HG02852 (cell line): ENCODE measurements around the gene CCDC177.

Experiments used
- ATAC-seq: cut with Tn5 transposase; IDR thresholded peaks from one replicate; pipeline ENCODE4 v1.9.1; 2021; ENCODE audit warnings: mild to moderate bottlenecking, moderate library complexity; ENCODE audit not compliant: unreplicated experiment

The CCDC177 gene

DNA sequence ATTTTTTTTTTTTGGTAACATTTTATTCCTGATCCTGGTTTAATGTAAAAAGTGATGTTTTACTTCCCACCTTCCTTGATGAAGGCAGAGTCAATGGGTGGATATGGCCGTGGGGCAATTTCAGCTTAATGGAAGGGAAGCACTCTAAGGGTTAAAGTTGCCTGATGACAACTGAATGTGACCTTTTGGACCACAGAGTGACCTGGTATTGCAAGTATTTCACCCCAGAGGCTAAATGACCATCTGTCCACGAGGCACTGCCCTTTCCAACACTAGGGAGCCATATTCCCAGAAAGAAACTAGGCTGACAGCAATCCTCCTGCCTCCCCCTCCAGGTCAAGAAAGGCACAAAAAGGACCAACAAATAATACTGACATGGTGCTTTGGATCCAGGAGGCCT, 4.8 kb downstream of the CCDC177 start:
- no peak for ATAC-seq

DNA sequence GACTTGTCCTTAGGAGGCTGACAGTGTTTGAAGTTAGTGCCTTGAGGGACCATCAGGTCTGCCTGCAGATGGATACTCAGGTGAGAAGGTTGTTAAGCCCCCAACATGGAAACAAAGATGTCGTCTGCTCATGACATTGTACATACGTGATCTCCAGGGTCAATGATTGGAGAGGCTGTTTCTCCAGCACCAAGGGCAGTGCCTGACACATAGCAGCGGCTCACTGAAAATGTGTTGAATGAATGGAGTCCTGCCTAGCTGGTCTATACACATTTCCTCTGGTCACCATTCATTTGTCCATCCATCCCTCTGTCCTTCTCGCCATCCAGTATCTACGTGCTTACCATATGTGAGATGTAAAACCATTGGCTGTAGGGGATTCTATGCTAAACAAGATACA, 7.1 kb downstream of the CCDC177 start:
- no peak for ATAC-seq

DNA sequence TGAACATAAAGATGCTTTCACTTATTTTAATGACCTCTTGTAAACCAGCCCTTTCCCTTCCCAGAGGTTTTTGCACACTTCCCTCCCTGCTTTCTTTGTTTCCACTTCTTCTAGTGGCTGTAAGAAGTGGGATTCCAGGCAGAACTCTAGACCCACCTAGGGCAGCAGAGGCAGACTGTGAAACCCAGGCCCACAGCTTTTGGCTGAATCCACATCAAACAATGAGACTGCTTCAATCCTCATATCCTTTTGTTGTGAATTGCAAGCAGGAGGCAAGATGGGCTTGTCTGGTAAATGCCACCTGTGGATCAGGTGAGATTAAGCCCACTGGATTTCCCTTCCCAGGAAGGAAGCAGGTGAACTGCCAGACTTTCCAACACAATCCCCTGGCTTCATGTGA, 12.8 kb downstream of the CCDC177 start:
- no peak for ATAC-seq

DNA sequence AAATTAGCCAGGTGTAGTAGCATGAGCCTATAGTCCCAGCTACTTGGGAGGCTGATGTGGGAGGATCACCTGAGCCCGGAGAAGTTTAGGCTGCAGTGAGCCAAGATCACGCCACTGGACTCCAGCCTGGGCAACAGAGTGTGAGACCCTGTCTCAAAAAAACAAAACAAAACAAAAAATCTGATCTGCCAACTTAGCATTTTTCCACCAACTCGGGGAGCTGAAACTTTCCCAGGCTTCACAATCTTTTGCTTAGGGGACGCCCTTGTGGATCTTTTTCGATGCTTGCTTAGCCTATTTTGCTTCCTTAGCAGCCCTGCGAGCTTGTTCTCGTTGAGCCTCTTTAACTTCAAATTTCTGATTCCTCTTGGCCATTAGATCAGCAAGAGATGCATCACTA, 13.8 kb downstream of the CCDC177 start:
- ATAC-seq: no peak

DNA sequence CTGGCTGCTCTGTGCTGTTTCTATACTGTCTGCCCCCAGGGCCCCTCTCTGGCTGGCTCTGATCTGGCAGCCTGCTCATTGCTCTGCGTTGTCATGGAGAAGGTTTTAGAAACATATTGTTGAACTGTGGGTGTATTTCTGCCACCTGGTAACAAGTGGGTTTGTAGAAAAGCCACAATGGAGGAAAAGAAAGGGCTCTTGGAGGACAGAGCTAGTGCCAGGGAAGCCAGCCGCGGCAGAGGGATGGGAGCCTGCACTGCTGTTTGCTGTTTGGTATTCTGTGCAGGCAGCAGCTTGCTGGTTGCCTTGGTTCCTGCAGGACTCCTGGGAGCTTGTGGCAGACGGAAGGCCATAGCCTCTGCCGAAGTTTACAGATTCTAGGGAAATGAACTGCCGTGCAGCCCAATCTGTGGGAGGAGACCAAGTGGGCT, 15.1 kb downstream of the CCDC177 start:
- ATAC-seq: no peak

DNA sequence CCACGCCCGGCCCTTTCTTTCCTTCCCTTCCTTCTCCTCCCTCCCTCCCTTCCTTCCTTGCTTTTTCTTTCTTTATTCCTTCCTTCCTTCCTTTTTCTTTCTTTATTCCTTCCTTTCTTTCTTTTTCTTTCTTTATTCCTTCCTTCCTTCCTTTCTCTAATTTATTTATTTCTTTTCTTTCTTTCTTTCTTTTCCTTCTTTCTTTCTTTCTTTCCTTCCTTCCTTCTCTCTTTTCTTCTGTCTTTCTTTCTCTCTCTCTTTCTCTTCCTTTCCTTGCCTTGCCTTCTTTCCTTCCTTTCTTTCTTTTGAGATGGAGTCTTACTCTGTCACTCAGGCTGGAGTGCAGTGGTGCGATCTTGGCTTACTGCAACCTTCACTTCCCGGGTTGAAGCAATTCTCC, 15.9 kb downstream of the CCDC177 start:
- no peak for ATAC-seq

DNA sequence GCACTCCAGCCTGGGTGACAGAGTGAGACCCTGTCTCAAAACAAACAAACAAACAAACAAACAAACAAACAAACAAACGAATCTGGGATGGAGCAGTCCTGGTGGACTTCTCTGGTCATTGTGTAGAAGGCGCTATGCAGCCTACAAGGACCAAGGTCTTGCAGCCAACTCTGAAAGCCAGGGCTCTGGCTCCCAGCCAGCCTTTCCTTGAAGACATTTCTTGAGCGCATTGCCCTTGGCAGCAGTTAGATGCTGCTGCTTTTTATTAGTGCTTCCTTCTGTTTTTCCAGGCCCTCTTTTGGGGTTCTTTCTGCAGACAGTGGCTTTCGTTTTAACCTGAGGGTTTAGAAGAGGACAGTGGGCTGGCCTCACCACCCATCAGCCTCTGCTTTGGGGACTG, 20.2 kb downstream of the CCDC177 start:
- ATAC-seq: no peak

DNA sequence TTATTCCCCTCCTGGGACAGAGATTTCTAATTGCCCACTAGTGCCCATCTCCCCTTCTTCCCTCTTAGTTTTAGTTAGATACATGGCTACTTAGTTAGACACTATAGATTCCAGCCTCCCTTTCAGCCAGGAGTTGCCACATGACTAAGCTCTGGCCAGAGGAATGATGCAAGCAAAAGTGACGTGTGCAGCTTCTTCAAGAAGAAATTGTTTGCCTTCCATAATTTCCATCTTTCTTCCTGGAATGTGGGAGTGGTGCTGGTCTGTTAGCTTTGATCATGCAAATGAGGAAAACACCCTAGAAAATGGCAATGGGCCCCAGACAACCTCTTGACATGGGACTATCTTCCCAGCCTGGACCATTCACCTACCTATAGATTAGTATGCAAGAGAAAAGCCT, 21.4 kb downstream of the CCDC177 start:
- ATAC-seq: no peak

DNA sequence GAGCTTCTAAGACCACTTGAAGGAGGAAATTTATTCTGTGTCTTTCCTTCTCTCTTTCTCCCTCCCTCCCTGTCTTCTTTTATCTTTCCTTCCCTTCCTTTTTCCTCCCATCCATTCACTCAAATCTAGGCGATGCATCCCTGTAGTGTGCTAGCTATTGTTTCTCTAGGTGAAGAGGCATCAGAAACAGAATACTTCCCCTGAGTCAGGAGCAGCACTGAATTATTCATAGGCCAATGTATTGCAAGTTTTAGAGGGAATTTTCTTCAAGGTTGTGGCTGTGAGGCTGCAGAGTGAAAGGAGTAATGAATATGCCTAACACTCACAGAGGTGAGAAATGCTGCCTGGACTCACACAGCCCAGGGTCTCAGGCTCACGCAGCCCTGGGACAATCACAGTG, 23.2 kb downstream of the CCDC177 start:
- ATAC-seq: no peak

DNA sequence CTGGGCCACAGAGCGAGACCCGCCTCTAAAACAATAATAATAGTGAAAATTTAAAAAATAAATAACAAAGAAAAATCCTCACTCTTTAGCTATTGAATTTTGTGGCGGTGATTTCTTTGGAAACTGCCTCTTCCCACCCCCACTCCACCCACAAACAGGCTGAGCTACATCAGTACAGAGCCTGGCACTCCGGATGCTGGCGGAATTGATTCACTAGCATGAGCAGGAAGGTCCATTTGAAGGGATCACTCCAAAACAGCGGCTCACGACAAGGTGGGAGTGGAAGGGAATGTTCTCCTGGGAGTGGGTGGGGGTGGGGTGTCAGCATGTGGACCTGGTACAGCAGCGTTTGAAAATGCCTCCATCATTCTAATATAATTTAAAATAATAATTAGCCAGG, 26.1 kb downstream of the CCDC177 start:
- no peak for ATAC-seq

DNA sequence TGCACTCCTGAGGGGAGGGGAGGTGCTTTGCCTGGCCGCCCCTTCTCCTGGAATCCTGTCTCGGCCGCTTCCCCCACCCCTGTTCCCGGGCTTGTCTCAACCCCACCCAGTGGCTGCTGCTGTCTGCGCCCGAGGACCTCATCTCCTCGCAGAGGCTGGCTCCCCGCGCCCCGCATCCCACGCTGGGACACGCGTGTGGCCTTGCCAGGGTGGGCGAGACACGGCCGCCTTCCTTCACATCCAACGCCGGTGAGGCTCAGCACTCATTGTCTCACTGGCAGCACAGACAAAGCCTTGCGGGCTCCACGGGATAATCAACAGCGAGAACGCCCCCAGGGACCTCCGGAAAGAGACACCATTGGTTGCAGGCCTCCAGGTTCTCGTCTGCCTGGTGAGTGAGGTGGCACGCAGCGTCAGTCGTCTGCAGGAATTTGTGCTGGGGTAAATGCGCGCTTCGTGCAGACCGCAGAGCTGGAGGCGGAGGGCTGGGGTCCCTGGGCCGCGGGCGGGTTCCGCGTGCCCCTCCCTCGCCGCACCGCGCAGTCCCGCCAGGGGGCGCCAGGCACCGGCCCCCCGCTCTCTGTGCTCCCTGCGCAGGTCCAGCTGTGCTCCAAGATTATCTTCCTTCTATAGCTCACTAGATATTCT, 26.8 kb downstream of the CCDC177 start:
- no peak for ATAC-seq

DNA sequence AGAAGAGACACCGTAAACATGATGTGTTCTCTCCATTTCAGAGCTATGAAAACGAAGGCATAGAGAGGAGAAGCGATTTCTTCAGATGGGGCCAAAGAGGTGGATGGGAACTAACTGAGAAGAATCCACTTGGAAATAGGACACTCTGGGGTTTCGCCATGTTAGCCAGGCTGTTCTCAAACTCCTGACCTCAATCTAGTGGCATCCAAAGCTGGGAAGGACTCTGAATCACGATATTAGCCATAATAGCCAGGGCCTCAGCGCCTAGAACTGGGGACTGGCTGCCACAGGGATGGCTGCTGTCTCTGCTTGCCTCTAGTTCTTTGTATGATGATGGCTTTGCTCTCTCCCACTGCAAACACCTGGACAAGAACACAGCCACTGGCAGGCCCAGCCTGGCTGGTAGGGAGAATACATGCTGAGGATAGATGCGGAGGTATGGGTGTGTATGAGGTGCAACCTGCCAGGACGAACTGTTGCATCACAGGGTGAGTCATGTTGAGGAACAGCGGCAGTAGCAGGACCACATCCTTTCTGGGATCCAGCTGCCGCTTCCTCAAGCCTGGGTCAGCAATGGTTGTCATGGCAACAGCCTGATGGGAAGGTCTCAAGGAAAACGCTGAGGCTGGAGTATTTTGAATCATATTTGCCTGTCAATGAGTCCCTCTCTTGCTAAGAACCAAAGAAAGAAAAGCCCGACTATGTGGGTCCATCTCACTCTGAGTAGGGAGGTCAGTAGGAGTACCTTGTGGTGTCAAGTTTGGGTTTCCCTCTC, 31.1 kb downstream of the CCDC177 start:
- ATAC-seq: no peak

DNA sequence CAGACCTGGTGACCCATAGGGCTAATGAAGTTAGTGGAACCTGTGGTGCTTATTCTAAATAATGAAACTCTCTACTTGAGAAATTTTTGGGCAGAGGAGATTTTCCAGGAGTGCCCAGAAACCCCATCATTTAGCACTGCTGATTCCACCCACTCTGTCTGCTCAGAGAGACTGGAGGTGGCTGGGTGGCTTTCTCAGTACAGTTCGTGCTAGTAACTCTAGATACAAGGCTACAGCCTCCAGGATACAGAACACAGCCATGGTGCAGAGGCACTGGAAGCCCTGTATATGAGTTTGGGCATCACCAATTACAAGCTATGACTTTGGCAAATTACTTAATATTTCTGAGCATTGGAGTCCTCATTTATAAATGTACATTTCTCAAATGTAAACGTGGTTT, 32.4 kb downstream of the CCDC177 start:
- no peak for ATAC-seq

DNA sequence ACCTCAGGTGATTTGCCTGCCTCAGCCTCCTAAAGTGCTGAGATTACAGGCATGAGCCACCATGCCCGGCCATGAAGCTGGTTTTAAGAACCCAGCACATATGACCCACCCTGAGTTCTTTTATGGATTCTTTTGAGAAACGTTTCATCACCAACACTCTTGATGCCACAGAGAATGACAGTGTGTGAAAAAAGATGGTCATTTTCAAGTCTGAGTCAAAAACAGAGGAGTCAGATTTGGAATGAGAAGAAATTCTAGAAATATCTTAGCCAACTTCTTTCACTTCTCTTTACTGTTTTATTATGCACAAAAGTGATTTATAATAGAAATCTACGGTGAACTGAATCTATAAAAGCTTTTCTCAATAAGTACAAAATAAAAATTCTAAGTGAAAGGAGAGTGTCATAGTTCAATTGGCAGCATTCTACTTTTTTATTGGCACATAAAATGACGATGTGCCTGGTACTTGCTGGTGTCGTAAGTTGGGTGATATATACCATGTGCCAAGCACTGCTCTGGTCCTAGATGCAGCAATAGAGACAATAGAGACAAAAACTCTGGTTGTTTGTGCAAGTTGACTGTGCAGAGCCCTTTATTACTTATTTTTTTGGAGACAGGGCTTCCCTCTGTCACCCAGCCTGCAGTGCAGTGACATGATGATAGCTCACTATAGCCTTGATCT, 33.9 kb downstream of the CCDC177 start:
- no peak for ATAC-seq

DNA sequence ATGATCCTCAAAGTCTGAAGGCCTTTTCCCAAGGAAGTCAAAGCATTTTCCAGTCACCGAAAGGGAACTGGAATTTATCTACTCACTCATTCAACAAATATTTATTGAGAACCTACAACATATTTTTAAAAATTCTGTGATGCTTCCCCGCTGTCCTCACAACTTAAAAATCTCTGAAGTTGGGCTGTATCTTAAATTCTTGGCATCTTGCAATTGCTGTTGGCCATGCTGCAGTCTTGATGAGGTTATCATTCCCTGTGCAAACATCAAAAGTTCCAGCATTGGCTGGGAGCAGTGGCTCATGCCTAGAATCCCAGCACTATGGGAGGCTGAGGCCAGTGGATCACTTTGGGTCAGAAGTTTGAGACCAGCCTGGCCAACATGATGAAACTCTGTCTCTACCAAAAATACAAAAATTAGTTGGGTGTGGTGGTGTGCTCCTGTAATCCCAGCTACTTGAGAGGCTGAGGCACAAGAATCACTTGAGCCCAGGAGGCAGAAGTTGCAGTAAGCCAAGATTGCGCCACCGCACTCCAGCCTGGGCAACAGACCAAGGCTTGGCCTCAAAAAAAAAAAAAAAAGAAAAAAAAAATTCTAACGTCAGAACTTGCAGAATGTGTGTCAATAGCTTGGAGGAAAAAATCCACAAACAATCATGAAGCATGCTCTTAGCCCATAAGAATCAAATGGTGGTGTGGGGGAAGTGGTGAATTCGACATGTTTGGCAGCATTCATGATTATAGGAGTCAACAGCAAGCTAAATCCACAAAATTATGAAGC, 34.9 kb downstream of the CCDC177 start:
- ATAC-seq: no peak

DNA sequence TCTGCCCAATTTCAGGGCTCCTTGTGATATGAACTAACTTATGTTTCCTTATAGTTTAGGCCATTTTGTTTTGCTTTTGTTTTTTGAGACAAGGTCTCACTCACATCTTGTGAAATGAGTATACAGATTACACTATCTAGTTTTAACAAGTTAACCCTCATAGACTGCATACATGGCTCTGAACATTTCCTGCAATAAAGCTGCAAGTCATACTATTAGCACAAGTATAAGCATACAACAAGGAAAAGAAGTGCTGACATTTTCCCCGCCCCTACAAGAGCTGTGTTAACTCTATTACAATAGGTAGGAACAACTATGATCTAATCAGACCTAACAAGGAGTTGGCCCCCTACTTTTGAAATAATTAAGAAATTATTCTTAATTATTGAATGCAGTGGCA, 35.9 kb downstream of the CCDC177 start:
- ATAC-seq: no peak

DNA sequence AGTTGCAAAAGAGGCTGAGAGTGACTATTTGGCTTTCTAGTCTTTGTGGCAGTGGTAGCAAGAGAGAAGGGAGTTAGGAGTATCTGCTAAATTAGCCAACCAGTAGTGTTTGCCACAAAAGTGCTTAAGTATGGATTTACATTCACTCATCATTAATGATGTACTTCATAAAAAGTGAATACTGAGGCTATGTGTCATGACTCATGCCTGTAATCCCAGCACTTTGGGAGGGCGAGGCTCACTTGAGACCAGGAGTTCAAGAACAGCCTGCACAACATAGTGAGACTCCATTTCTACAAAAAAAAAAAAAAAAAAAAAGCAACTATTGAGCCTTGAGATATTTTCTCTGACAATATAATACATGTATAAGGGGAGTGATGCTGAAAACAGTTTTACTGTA, 36.8 kb downstream of the CCDC177 start:
- no peak for ATAC-seq

DNA sequence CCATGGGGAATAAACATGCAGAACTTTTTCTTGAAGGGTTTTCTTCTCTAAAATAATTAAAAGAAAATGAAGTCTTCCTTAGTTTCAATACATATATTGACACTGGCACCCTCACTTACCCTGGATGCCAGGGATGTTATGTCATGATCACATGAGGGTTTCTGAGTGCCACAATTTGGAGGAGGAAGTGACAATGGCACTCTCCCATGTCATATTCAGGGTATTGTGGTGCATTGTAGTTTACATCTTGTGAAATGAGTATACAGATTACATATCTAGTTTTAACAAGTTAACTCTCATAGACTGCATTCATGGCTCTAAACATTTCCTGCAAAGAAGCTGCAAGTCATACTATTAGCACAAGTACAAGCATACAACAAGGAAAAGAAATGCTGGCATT, 37.7 kb downstream of the CCDC177 start:
- no peak for ATAC-seq

DNA sequence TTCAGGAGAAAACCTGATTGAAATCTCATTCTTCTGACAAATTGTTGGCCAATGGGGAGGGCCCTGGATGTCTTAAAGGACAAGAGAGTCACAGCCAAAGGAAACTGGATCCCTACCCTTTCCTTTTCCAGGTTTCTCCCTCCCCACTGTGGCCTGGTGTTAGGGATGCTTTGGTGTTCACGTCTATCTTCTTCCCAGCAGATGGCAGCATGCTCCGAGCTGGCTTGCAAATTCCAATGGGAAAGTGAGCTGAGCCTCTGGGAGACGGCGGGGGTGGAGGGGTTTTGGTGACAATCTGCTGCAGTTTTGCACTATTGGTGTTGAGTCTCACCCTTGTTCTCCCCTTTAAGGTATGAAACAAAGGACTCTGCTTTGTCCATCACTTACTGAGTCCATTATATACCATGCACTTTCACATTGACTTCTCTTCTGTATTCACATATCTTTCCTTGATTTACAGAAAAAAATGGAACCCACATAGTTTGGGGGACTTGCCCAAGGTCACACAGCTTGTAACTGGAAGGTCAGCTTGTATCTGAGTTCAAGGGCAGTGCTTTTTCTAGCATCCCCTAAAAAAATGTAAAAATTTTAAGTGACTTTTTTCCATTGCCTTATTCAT, 39.3 kb downstream of the CCDC177 start:
- no peak for ATAC-seq

DNA sequence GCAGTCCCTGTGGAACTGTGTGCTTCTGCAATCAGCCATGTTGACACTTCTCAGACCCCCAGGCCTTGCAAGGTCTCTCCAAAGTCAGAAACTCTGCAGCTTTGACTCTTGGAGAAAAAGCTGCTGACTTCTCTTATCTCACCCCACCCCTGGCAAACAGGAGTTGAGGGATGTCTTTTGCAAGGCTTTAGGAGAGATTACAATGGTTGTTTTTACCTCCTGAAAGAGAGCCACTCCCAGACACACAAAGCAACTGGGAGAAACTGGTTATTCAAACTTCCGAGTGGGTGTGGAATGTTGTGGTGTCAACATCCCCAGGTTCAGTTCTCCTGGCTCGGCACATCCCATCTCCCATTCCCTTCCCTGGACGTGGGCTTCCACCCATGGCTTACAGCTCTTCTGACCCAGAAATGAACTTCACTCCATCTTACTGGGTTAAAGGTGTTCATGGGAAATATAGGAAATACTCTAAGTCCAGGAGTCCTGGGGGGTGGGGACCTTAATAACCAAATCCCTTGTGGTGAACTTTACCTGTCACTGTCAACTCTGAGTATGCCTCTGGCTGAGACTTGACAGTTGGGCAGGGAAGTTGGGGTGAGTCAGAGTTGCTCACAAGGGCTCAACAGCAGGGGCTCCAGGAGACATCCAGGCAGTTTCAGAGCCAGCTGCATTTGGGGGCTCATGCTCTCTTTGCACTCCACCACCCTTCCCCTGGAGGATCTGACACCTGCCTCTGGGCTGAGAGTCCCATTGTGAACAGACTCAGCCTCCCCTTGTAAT, 41.9 kb downstream of the CCDC177 start:
- no peak for ATAC-seq
